MCF 10A (cell line): Measurements from ENCODE around the gene CLNK. TPM values are rescaled to one million over a fixed set of nuclear protein-coding genes. Genes with fewer than 3 reads are reported as not detected.

Experiments used
- BruUV-seq: library from RNA; stranded (reverse); fragments of 400-500 nt; replicated peaks from 2 replicates; lab custom pipeline; 2021; lab: Mats Ljungman, UMichigan
- CTCF ChIA-PET: fragments of 300-600 bp; sonication (Branson Sonifier 250); formaldehyde crosslinking; extraction: SDS; loops from one replicate; lab custom pipeline; 2021; ENCODE audit warnings: antibody characterized with exemption, inconsistent platforms; lab: Yijun Ruan, JAX
- POLR2A ChIA-PET: fragments of 300-600, 350-650 bp; sonication (Branson Sonifier 250); formaldehyde crosslinking; extraction: SDS; loops from one replicate; lab custom pipeline; 2020; ENCODE audit warnings: antibody characterized with exemption, inconsistent platforms; lab: Yijun Ruan, JAX
- DNase-seq: peaks from one replicate; pipeline ENCODE4 v3.0.0-alpha.2; 2018; ENCODE audit not compliant: unreplicated experiment
- H3K27ac Mint-ChIP-seq: one replicate; pipeline ENCODE4 v1.8.0; 2022; ENCODE audit warnings: mild to moderate bottlenecking, low read depth, mixed read lengths; ENCODE audit not compliant: unreplicated experiment
- H3K27me3 Mint-ChIP-seq: one replicate; pipeline ENCODE4 v1.8.0; 2022; ENCODE audit warnings: mixed read lengths; ENCODE audit not compliant: insufficient read depth, unreplicated experiment
- H3K36me3 Mint-ChIP-seq: one replicate; pipeline ENCODE4 v1.8.0; 2022; ENCODE audit warnings: mild to moderate bottlenecking, moderate library complexity, mixed read lengths; ENCODE audit not compliant: insufficient read depth, unreplicated experiment
- H3K4me1 Mint-ChIP-seq: one replicate; pipeline ENCODE4 v1.8.0; 2022; ENCODE audit warnings: mixed read lengths; ENCODE audit not compliant: insufficient read depth, unreplicated experiment
- H3K4me3 Mint-ChIP-seq: one replicate; pipeline ENCODE4 v1.8.0; 2022; ENCODE audit warnings: mild to moderate bottlenecking, moderate library complexity, mixed read lengths; ENCODE audit not compliant: unreplicated experiment
- H3K9me3 Mint-ChIP-seq: one replicate; pipeline ENCODE4 v1.8.0; 2022; ENCODE audit warnings: mixed read lengths; ENCODE audit not compliant: unreplicated experiment
- intact Hi-C: fragments of 100-400 bp; cut with micrococcal nuclease; formaldehyde crosslinking; loops from 2 replicates; pipeline ENCODE4 v1.14.1; 2022
- total RNA-seq: library from RNA; stranded (reverse); gene quantifications from 2 replicates; pipeline ENCODE4 v1.2.3, GENCODE V29; 2022
- TF ChIP-seq, protein P1 (sequence below): fragments of 200-600 bp; IDR thresholded peaks from one replicate; pipeline ENCODE4 v1.8.0; 2022; ENCODE audit warnings: antibody characterized with exemption, mild to moderate bottlenecking; ENCODE audit not compliant: unreplicated experiment

Gene CLNK
- total RNA-seq, 1 experiment from 2014 or later: not detected

DNA sequence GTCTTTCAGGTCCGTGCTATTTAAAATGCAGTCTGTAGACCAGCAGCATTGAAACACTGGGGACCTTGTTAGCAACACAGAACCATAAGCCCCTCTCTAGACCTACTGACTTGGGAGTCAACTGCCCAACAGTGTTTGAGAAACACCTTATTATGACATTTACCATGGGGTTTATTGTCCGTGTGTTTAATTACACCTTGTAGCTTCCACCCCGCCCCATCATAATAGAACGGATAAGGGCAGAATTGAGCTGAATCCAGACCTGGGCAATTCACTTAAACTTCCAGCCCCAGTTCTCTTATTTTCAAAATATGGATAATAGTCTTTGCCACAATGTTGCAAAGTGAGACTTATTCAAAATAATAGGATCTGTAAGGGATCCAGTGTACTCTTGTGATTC lies 30.6 kb upstream of the CLNK start:
- CTCF ChIA-PET: no interaction called here

DNA sequence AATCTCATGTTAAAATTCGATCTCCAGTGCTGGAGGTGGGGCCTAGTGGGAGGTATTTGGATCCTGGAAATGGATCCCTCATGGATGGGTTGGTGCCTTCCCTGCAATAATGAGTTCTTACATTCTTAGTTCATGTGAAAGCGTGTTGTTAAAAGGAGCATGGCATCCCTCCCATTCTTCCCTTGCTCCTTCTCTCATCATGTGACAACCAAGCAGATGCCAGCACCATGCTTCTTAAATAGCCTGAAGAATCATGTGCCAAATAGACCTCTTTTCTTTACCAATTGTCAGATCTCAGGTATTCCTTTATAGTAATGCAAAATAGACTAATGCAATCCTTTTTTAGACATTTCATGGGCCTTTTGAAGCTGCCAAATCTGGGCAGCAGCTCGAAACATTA lies 29.0 kb upstream of the CLNK start:
- TF ChIP-seq, protein P1, sequence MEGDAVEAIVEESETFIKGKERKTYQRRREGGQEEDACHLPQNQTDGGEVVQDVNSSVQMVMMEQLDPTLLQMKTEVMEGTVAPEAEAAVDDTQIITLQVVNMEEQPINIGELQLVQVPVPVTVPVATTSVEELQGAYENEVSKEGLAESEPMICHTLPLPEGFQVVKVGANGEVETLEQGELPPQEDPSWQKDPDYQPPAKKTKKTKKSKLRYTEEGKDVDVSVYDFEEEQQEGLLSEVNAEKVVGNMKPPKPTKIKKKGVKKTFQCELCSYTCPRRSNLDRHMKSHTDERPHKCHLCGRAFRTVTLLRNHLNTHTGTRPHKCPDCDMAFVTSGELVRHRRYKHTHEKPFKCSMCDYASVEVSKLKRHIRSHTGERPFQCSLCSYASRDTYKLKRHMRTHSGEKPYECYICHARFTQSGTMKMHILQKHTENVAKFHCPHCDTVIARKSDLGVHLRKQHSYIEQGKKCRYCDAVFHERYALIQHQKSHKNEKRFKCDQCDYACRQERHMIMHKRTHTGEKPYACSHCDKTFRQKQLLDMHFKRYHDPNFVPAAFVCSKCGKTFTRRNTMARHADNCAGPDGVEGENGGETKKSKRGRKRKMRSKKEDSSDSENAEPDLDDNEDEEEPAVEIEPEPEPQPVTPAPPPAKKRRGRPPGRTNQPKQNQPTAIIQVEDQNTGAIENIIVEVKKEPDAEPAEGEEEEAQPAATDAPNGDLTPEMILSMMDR: no peak
- Mint-ChIP-seq H3K36me3 (no peaks in the 10 kb centered on the region), H3K4me3 (no peak overlapping the region), H3K4me1 (no peaks in the 10 kb centered on the region), H3K27ac (no peak overlapping the region), H3K9me3 (peaks cover 27% of the 10 kb centered on the region), H3K27me3 (no peaks in the 10 kb centered on the region)
- BruUV-seq: no TSS peak
- ChIA-PET CTCF (no interaction called here), POLR2A (no interaction called here)
- intact Hi-C loops: no loop called here
- no peak for DNase-seq

More for the DNA sequence above, 30.6 kb upstream of the CLNK start:
- no peak for DNase-seq
- no peaks in the 10 kb centered on the region for H3K27me3 Mint-ChIP-seq
- POLR2A ChIA-PET: interaction anchor here (0.7 kb wide), 1 partner anchor 21 kb away, joined by 3 read pairs; no protein-coding TSS in a partner anchor
- H3K36me3 Mint-ChIP-seq: no peaks in the 10 kb centered on the region
- TF ChIP-seq, protein P1: no peak
- intact Hi-C loops: no loop called here
- no peaks in the 10 kb centered on the region for H3K4me1 Mint-ChIP-seq
- BruUV-seq: no TSS peak
- no peak overlapping the region for H3K27ac Mint-ChIP-seq
- peaks cover 30% of the 10 kb centered on the region for H3K9me3 Mint-ChIP-seq
- no peak overlapping the region for H3K4me3 Mint-ChIP-seq

DNA sequence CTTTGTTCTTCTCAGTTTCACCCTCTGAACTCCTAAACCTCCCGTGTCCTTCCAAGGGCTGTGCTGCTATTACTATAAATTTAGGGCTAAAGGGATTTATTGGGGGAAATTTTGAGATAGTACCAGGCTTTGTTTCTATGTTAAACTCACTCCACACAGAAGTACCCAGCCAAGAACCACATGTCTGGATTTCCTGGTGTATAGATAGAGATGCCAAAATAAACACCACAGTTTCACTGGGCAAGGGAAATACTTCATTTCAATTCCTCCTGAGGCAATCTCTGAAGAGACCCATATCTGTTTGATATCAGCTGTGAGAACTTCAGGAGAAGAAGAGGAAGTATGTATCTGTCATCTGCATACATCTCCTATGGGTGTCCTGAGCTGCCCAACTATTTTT lies 21.7 kb upstream of the CLNK start:
- no peaks in the 10 kb centered on the region for H3K4me1 Mint-ChIP-seq
- no peak overlapping the region for H3K4me3 Mint-ChIP-seq
- peak; percentile 60 for DNase-seq
- TF ChIP-seq, protein P1: no peak
- POLR2A ChIA-PET: no interaction called here
- H3K36me3 Mint-ChIP-seq: no peaks in the 10 kb centered on the region
- peaks cover 32% of the 10 kb centered on the region for H3K9me3 Mint-ChIP-seq
- no peaks in the 10 kb centered on the region for H3K27me3 Mint-ChIP-seq
- intact Hi-C loops: no loop called here
- BruUV-seq: no TSS peak
- CTCF ChIA-PET: no interaction called here
- no peak overlapping the region for H3K27ac Mint-ChIP-seq

DNA sequence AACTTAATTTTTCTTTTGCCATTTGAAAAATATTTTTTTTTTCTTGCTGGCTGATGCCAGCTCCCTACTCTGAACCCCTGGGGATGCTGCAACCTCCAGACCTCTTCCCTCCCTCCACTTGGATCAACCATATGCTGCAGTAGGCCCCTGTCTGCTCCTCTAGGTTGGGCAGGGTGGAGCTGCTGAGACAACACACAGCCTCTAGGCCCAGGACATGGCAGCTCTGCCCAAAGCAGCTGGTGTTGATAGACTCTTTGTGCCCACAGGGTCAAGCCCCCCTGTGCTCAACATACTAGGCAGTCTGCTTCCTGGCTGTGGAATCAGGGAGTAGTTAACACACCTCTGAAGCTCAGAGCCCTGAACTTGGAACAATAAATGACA lies 19.9 kb upstream of the CLNK start:
- Mint-ChIP-seq H3K36me3 (no peaks in the 10 kb centered on the region), H3K9me3 (peaks cover 32% of the 10 kb centered on the region), H3K27me3 (no peaks in the 10 kb centered on the region), H3K4me3 (no peak overlapping the region), H3K4me1 (no peaks in the 10 kb centered on the region), H3K27ac (no peak overlapping the region)
- TF ChIP-seq, protein P1: no peak
- ChIA-PET POLR2A (no interaction called here), CTCF (interaction anchor here (0.6 kb wide), 1 partner anchor 81 kb away, joined by 5 read pairs; no protein-coding TSS in a partner anchor)
- BruUV-seq: no TSS peak
- intact Hi-C loops: no loop called here
- DNase-seq: no peak
